Uterus (tissue), 4 donors: ENCODE measurements around the gene ANKRD6. TPM values are rescaled to one million over a fixed set of nuclear protein-coding genes. Genes with fewer than 3 reads are reported as not detected.

Experiments used
- DNase-seq, 2 donors: peaks; one replicate each; pipeline ENCODE4 v3.0.0-alpha.2; 2019 to 2020
- H3K27ac ChIP-seq, 2 donors: fragments of 200-600 bp; sonication (generic); 1 replicate in 1 of 2; 2 replicates in 1 of 2; pipeline ENCODE4 v1.5.1; 2016 to 2018
- H3K27me3 ChIP-seq, 2 donors: fragments of 200-600 bp; sonication (generic); one replicate each; pipeline ENCODE4 v1.5.1; 2018 to 2019; ENCODE audit warnings: control low read depth in 1 of 2
- H3K36me3 ChIP-seq, 2 donors: fragments of 200-600 bp; sonication (generic); one replicate each; pipeline ENCODE4 v1.5.1; 2019; ENCODE audit warnings: control low read depth in 1 of 2
- H3K4me1 ChIP-seq, 2 donors: fragments of 200-600 bp; sonication (generic); one replicate each; pipeline ENCODE4 v1.5.1; 2018 to 2019; ENCODE audit warnings: control low read depth in 1 of 2
- H3K4me3 ChIP-seq, 2 donors: fragments of 200-600 bp; sonication (generic); 1 replicate in 1 of 2; 2 replicates in 1 of 2; pipeline ENCODE4 v1.5.1; 2018 to 2019; ENCODE audit warnings: mild to moderate bottlenecking in 1 of 2
- H3K9me3 ChIP-seq, 2 donors: fragments of 200-600 bp; sonication (generic); one replicate each; pipeline ENCODE4 v1.5.1; 2019; ENCODE audit warnings: control low read depth in 1 of 2
- POLR2A ChIP-seq, 2 donors: fragments of 450-650 bp; IDR thresholded peaks; one replicate each; pipeline ENCODE4 v1.6.1; 2016; ENCODE audit warnings: antibody characterized with exemption in 2 of 2, mild to moderate bottlenecking in 1 of 2, moderate library complexity in 1 of 2
- intact Hi-C: fragments of 100-400 bp; cut with DNase I; formaldehyde crosslinking; loops from one replicate; pipeline ENCODE4 v1.15.1; 2023; ENCODE audit warnings: low total_unique reads
- total RNA-seq, 4 donors: library from RNA; depleted of rRNA in 3 of 4; stranded (reverse); fragments of >200 nt in 3 of 4; gene quantifications; one replicate each; pipeline versions ENCODE4 v1.1.0 to v1.2.4, GENCODE V29; 2014 to 2023
- TF ChIP-seq, protein P1 (sequence below), 4 experiments: fragments of 200-600 bp in 2 of 4; fragments of 450-650 bp in 2 of 4; sonication (generic) in 2 of 4; IDR thresholded peaks; one replicate each; pipeline ENCODE4 v1.5.1; 2016 to 2019; ENCODE audit warnings: antibody characterized with exemption in 4 of 4, mild to moderate bottlenecking in 2 of 4, moderate library complexity in 1 of 4
- donor health status: DM: yes; HTN: yes; CAD: no.

Gene ANKRD6
- total RNA-seq, 4 donors from 2014 or later, result 6.7 to 32.6 (median 24.5) TPM

DNA sequence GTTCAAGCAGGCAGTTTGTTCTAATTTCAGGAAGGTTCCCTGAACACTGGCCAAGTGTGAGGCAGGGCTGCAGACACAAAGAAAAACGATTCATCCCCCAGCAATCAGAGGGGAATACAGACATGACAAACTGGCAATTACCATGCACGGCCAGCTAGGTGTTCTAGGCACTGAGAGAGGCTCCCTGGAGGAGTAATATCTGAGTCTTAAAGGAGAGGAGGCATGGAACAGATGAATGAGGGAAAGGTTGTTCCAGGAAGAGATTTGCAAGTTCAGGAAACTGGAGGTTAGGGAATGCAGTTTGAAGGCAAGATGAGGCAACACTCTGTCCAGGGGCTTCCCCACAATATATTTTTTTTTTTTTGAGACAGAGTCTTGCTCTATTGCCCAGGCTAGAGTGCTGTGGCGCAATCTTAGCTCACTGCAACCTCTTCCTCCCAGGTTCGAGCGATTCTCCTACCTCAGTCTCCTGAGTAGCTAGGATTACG is 32.0 kb upstream of the ANKRD6 start:
- intact Hi-C loops, result no loop called here
- DNase-seq, result no peak
- TF ChIP-seq, protein P1, sequence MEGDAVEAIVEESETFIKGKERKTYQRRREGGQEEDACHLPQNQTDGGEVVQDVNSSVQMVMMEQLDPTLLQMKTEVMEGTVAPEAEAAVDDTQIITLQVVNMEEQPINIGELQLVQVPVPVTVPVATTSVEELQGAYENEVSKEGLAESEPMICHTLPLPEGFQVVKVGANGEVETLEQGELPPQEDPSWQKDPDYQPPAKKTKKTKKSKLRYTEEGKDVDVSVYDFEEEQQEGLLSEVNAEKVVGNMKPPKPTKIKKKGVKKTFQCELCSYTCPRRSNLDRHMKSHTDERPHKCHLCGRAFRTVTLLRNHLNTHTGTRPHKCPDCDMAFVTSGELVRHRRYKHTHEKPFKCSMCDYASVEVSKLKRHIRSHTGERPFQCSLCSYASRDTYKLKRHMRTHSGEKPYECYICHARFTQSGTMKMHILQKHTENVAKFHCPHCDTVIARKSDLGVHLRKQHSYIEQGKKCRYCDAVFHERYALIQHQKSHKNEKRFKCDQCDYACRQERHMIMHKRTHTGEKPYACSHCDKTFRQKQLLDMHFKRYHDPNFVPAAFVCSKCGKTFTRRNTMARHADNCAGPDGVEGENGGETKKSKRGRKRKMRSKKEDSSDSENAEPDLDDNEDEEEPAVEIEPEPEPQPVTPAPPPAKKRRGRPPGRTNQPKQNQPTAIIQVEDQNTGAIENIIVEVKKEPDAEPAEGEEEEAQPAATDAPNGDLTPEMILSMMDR (IDR thresholded peaks at IDR 0.05), result no peak
- TF ChIP-seq POLR2A (IDR thresholded peaks at IDR 0.05), result no peak
- Histone ChIP-seq H3K4me1 (no peaks in the 10 kb centered on the region), H3K27me3 (no peaks in the 10 kb centered on the region), H3K36me3 (no peaks in the 10 kb centered on the region), H3K9me3 (no peaks in the 10 kb centered on the region), H3K27ac (no peak overlapping the region), H3K4me3 (no peak overlapping the region)

GRCh38 chr6:89402776-89403175 is 30.2 kb upstream of the ANKRD6 start:
- TF ChIP-seq, protein P1 (IDR thresholded peaks at IDR 0.05), result no peak
- TF ChIP-seq POLR2A (IDR thresholded peaks at IDR 0.05), result no peak
- H3K4me3 ChIP-seq, result no peak overlapping the region
- H3K4me1 ChIP-seq, result no peaks in the 10 kb centered on the region
- intact Hi-C loops, result no loop called here
- no peak overlapping the region for H3K27ac ChIP-seq
- no peaks in the 10 kb centered on the region for H3K9me3 ChIP-seq
- DNase-seq, result no peak
- H3K27me3 ChIP-seq, result no peaks in the 10 kb centered on the region
- no peaks in the 10 kb centered on the region for H3K36me3 ChIP-seq

DNA sequence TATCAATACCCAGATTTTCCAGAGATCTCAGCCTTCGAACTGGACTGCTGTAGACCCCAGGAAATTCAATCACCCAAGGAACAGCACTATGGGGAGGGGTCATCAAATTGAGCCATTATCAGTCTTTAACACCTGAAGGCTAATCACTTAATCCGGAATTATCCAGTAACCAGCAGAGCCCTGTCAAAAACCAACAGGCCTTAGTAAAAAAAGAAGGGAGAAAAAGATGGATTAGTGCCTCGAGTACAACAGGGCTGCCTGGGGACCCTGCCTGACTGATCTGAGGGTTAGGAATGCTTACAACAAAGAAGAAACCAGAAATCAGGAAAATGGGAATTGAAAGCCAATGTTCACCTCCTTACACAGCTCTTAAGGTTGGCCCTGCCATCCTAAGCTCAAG is 28.4 kb upstream of the ANKRD6 start:
- no peaks in the 10 kb centered on the region for H3K4me1 ChIP-seq
- no peak for TF ChIP-seq POLR2A (IDR thresholded peaks at IDR 0.05)
- TF ChIP-seq, protein P1 (IDR thresholded peaks at IDR 0.05), result no peak
- no peak for DNase-seq
- H3K27ac ChIP-seq, result no peak overlapping the region
- H3K36me3 ChIP-seq, result no peaks in the 10 kb centered on the region
- no peaks in the 10 kb centered on the region for H3K27me3 ChIP-seq
- H3K9me3 ChIP-seq, result no peaks in the 10 kb centered on the region
- no peak overlapping the region for H3K4me3 ChIP-seq
- intact Hi-C loops, result no loop called here

DNA sequence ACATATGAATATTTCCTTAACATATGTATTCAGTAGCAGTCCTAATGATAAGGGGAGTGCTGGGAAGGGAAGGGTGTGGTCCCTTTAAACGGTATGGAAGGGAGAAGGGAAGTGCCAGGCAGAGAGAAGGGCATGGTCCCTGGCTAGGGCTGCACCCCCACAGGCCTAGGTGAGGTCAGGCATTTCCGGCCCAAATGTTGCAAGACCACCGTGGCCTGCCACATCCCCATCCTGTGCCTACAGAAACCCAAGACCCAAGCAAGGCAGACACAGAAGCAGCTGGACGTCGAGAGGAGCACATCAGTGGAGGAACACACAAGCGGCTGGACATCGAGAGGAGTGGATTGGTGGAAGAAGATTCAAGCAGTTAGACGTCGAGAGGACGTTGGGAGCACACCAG is 26.8 kb upstream of the ANKRD6 start:
- Histone ChIP-seq H3K4me3 (no peak overlapping the region), H3K4me1 (no peaks in the 10 kb centered on the region), H3K27ac (no peak overlapping the region), H3K36me3 (no peaks in the 10 kb centered on the region), H3K9me3 (no peaks in the 10 kb centered on the region), H3K27me3 (no peaks in the 10 kb centered on the region)
- intact Hi-C loops, result no loop called here
- TF ChIP-seq POLR2A (IDR thresholded peaks at IDR 0.05), result no peak
- TF ChIP-seq, protein P1 (IDR thresholded peaks at IDR 0.05), result no peak
- no peak for DNase-seq

DNA sequence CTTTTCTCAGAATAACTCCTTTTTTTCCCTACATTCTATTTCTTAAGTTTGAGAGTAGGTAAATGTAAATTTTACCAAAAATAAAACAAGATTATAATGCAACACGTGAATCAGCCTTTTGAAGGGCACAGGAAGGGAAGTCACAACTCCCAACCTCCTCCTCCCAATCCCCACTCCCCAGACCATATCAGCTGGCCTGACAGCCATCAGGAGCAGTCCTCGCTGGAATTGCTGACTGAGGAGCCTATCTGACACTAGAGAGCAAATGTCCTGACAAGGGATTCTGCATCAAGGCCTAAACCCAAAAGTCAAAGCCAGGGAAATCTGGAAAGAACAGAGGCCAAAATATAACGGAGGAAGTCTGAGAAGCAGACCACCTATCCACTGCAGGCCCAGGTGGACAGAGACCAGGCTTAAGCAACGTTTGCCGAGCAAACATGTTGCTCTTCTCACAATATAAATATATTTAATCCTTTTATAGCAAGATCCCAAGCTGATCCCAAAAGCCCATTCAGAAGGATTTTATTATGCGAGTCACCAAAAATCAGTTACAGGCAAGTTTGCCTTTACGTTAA is 23.4 kb upstream of the ANKRD6 start:
- Histone ChIP-seq H3K4me3 (no peak overlapping the region), H3K9me3 (no peaks in the 10 kb centered on the region), H3K27ac (no peak overlapping the region), H3K27me3 (no peaks in the 10 kb centered on the region), H3K36me3 (no peaks in the 10 kb centered on the region), H3K4me1 (no peaks in the 10 kb centered on the region)
- intact Hi-C loops, result no loop called here
- TF ChIP-seq, protein P1 (IDR thresholded peaks at IDR 0.05), result no peak
- no peak for TF ChIP-seq POLR2A (IDR thresholded peaks at IDR 0.05)
- no peak for DNase-seq
